ENCODE results near the gene FNTB. TPM values are rescaled to one million over a fixed set of nuclear protein-coding genes. Genes with fewer than 3 reads are reported as not detected.
A peak's percentile ranks its signal among the peaks of the same experiment; 100 is the strongest.

The FNTB gene
- total and polyA plus RNA-seq, 9 of the 15 experiments (the other 6 are each of a cell fraction or from before 2014, with no cell fraction given): 6.9 to 23.2 (median 12.2) TPM

- TF ChIP-seq MED1 (CRISPR knock-in tag; IDR thresholded peaks at IDR 0.05; ENCODE audit: borderline replicate concordance): no peak
- no peak for TF ChIP-seq THAP7 (CRISPR knock-in tag; IDR thresholded peaks at IDR 0.05)
- no peak for TF ChIP-seq ZNF780A (CRISPR knock-in tag; IDR thresholded peaks at IDR 0.05)
- no peak for TF ChIP-seq ELK3 (CRISPR knock-in tag; IDR thresholded peaks at IDR 0.05)
- TF ChIP-seq PTRF (tag; IDR thresholded peaks at IDR 0.05): no peak
- no peak for TF ChIP-seq BCLAF1 (IDR thresholded peaks at IDR 0.05; ENCODE audit: borderline replicate concordance in 1 of 2, control insufficient read depth in 1 of 2, low read depth in 2 of 2, low read length in 1 of 2)
- no peak for TF ChIP-seq E2F3 (CRISPR knock-in tag; IDR thresholded peaks at IDR 0.05)
- TF ChIP-seq SMARCA5 (IDR thresholded peaks at IDR 0.05): no peak
- no peak for TF ChIP-seq ZNF175 (CRISPR knock-in tag; IDR thresholded peaks at IDR 0.05; ENCODE audit: low read depth)
- no peak for TF ChIP-seq SMAD3 (CRISPR knock-in tag; conservative IDR thresholded peaks at IDR 0.05)
- TF ChIP-seq ZSCAN32 (CRISPR knock-in tag; IDR thresholded peaks at IDR 0.05): no peak
- peak; percentile 21 for TF ChIP-seq RBBP5 (IDR thresholded peaks at IDR 0.05; ENCODE audit: borderline replicate concordance, insufficient read depth, low read length, poor library complexity, severe bottlenecking)
- 0 out of 2 replicates have a peak, but pooled peaks have one; percentile 49 for TF ChIP-seq OTX1 (CRISPR knock-in tag; IDR thresholded peaks at IDR 0.05)
- TF ChIP-seq PHF21A (IDR thresholded peaks at IDR 0.05; ENCODE audit: borderline replicate concordance, low read depth): no peak
- TF ChIP-seq GABPB2 (CRISPR knock-in tag; conservative IDR thresholded peaks at IDR 0.05): no peak
- no peak for TF ChIP-seq ATF6 (CRISPR knock-in tag; IDR thresholded peaks at IDR 0.05)
- TF ChIP-seq E2F4 (CRISPR knock-in tag; IDR thresholded peaks at IDR 0.05; ENCODE audit: low read depth): no peak
- TF ChIP-seq ARID1B (IDR thresholded peaks at IDR 0.05): 0 out of 2 replicates have a peak, but pooled peaks have one; percentile 12
- no peak for TF ChIP-seq MAFF (IDR thresholded peaks at IDR 0.05; ENCODE audit: low read length)
Observed at GRCh38 chr14:65102441-65103149, 115.9 kb downstream of the FNTB start, which contains the start of gene MAX (continued).

Measured in K562 (cell line).